GM12865 (cell line): ENCODE data around the gene DENND1A.

Experiments used
- DNase-seq: peaks from one replicate; pipeline ENCODE4 v3.0.0; 2010; ENCODE audit warnings: low read depth
- H3K4me3 ChIP-seq: 2 replicates; pipeline ENCODE4 v1.5.1; 2011; ENCODE audit warnings: mild to moderate bottlenecking, low read depth, low read length, control low read depth
- TF ChIP-seq, protein P1 (sequence below): IDR thresholded peaks from 2 replicates; pipeline ENCODE4 v1.5.1; 2011; ENCODE audit warnings: low read length, control low read depth, low read depth, inconsistent platforms; ENCODE audit not compliant: insufficient read depth; ENCODE audit errors: missing control alignments

Gene DENND1A

DNA sequence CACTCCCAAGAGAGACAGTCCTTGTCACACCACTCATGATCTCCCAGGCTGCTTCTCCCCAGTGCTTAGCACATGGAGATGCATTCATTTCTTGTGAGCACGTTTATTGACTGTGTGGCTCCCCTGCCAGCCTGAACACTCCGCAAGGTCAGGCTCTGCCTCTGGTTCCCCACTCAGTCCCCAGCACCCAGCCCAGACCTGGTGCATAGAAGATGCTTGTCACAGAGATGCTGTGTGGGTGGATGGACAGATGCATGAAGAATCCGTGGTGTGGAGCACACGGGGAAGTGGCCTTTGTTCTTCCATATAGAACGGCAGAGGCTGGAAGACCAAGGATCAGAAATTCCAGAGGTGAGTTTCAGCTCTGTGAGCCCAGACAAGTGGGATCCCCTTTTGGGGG lies 587.7 kb downstream of the DENND1A start:
- H3K4me3 ChIP-seq = no peak overlapping the region
- no peak for DNase-seq
- TF ChIP-seq, protein P1, sequence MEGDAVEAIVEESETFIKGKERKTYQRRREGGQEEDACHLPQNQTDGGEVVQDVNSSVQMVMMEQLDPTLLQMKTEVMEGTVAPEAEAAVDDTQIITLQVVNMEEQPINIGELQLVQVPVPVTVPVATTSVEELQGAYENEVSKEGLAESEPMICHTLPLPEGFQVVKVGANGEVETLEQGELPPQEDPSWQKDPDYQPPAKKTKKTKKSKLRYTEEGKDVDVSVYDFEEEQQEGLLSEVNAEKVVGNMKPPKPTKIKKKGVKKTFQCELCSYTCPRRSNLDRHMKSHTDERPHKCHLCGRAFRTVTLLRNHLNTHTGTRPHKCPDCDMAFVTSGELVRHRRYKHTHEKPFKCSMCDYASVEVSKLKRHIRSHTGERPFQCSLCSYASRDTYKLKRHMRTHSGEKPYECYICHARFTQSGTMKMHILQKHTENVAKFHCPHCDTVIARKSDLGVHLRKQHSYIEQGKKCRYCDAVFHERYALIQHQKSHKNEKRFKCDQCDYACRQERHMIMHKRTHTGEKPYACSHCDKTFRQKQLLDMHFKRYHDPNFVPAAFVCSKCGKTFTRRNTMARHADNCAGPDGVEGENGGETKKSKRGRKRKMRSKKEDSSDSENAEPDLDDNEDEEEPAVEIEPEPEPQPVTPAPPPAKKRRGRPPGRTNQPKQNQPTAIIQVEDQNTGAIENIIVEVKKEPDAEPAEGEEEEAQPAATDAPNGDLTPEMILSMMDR = no peak

DNA sequence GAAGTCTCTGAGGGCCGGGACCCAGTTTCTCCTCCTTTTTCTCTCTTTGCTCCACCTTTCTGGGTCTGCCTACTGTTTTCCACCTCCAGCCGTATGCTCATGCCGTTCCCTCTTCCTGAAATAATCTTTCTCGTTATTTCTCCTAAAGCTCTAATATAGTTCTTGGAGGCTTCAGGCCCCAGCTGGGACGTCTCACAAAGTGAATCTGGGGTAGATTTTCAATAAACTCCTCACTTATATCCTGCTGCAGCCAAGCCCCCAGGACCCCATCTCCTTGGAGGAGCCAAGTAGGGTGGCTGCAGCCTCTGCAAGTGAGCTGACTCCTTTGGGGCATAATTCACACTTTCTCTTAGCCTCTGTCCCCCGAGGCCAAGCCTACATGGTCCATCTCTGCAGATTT lies 588.1 kb downstream of the DENND1A start:
- no peak overlapping the region for H3K4me3 ChIP-seq
- DNase-seq = no peak
- TF ChIP-seq, protein P1 = no peak

DNA sequence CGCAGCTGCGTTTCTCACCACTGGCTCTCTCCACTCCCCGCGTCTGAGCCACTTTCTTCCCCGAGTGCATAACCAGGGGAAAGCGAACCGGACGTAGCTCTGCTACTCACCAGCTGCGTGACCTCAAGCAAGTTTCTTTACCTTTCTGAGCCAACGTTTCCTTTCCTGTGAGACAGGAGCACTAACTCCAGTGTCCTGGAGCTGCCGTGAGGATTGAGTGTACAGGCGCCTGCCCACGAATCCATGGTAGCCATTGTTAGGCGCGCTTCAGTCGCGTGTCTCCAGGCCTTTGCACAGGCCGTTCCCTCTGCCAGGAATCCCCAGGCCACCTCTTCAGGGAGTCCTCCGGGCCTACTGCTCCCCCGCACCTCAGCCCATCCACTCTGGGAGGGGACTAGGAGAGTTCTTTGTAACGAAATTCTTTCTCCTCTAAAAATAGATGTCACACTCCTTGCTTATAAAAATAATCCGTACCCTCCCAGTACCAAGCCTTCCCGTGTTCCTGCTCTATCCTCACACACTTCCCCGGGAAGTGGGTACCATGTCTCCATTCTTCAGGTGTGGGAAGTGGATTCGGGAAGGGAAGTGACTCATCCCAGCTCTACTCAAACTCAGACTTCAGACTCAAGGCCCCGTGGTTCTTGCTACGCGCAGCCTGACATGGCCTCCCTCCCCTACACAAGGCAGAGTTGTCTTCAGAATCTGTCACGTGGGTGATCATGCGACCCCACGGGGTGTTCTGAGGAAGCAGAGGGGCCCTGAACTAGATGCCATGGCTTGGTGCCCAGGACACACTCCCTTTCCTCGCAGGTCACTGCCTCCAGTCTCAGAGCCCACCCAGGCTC lies 590.0 kb downstream of the DENND1A start:
- peak overlapping the region; percentile 60 for H3K4me3 ChIP-seq
- peak; percentile 93 for DNase-seq
- TF ChIP-seq, protein P1 = no peak

DNA sequence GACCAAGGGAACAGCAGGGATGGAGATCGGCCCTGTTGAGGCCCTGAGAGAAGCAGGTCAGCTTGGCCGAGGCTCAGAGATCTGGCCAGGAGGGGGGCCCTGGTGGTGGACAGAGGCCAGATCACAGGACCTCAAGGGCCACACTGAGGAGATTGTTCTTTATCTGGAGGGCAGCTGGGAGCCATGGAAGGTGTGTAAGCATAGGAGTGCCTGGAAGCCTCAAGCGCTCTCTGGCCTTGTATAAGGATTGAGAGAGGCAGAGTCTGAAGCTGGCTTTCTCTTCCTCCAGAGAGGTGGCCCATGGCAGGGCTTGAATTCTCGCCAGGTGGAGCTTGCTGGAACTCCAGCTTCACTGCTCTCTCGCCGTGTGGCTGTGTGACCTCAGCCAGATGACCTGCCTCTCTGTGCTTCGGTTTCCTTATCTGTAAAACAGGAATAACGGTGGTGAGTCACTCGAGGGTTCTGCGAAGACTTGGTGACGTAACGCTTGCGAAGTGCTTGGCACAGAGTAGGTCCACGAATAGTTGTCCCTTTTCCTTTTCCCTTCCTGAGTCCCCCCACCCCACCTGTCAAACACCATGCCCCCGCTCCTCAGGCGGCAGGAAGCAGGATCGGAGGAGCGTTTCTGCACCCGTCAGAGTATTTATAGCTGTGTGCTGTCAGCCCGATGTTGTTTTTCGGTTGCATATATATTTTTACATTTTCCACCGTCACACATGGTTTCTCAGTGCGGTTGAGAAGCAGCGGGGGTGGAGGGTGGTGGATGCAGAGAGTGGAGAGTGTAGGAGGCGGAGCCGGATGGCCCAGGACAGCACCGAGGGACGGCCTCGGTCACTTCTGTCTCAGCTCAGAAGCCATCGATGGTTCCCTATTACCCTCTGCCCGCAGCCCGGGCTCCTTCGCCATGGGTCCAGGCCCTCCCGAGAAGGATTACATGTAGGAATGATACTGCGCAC lies 590.9 kb downstream of the DENND1A start:
- peak overlapping the region; percentile 60 for H3K4me3 ChIP-seq
- TF ChIP-seq, protein P1 = no peak
- peak; percentile 96 for DNase-seq

DNA sequence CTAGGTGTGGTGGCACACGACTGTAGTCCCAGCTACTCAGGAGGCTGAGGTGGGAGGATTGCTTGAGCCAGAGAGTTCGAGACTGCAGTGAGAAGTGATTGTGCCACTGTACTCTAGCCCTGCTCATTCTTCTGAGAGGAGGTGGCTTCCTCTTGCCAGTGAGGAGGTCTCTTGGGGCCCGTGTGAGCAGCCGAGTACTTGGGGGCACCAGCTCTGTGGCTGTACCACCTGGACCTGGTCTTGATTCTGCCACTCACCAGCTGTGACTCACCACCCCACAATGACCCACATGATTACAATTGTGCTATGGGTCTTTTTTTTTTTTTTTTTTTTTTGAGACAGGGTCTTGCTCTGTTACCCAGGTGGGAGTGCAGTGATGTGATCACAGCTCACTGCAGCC lies 592.0 kb downstream of the DENND1A start:
- TF ChIP-seq, protein P1 = no peak
- no peak overlapping the region for H3K4me3 ChIP-seq
- peak; percentile 63 for DNase-seq

DNA sequence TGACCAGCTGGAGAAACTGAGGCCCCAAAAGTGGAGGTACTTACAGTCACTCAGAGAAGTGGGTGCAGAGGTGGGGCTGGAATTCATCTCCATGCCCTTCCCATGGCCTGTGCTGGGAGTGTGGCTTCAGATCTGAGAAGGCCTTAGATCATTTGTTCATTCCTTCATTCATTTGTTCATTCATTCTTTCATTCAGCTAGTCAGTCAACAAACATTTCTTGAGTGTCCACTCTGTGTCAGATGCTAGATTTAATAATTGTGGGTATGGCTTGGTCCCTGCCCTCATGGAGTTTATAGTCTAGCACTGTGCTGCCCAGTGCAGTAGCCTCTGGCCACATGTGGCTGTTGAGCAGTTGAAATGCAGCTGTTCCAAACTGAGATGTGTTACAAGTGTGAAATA lies 593.0 kb downstream of the DENND1A start:
- no peak overlapping the region for H3K4me3 ChIP-seq
- no peak for DNase-seq
- TF ChIP-seq, protein P1 = no peak
